ENCODE data around the gene FBXO21.
A peak's percentile ranks its signal among the peaks of the same experiment; 100 is the strongest.

The FBXO21 gene

DNA sequence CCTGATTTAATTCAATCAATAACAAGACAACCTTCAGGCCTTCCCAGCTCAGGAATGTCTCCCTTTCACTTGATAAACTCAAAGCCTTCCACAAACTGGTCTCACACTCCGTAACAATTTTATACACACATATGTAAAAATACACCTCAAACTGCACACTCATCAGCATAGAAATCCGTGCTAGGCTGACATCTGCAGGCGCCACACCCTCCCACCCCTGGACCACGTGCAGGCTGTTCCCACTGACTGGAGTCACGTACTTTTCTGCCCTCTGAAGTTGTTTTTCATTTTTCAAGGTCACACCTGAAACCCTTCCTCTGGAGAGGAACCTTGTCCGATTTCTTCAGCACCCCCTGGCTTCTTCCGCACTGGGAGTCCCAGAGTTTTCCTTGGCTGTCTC lies 27.6 kb downstream of the FBXO21 start:
- no peak for DNase-seq

DNA sequence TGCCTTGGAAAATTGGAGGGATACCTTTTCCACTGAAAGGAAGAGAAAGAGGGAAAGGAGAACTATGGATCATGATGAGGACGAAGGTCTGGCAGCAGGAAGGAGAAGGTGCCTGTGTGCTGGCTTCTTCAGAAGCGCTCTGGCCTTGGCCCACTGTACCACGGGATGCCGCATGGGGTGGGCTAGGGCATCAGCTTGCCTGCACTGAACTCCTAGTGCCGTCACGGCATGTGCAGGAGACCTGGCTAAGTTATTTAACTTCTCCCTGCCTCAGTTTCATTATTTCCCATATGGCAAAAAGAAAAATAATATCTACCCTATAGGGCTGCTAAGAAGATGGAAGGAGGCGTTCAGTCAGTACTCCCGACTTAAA lies 28.1 kb downstream of the FBXO21 start:
- DNase-seq: no peak

DNA sequence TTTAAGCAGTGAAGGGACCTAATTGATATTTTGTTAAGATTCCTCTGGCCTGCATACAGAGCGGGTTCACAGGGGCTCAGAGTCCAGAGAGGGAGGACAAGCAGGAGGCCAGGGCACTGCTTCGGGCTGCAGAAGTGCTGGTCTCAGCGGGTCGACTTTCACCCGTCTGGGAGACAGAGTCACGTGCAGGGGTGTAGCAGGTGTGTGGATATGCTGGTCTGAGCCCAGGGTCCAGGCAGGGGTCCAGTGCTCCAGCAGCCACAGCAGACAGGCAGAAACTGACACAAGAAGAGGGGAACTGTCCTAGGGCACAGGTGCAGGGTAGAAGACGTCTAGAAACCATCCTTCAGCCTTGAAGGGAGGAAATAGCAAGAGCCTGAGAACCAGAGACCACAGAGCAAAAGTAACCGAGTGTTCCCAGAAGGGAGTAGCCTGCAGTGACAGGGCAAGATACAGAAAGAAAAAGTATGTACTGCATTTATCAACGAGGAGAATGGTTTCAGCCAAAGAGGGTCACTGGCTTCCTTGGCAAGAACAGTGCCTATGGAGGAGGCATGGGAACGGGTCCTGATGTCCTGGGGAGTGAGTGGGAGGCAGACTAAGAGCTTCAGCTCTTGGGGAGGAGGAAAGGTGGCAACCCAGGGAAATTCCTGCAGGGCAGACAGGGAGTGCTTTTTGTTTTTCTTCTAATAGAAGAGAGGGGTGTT lies 28.7 kb downstream of the FBXO21 start:
- no peak for DNase-seq

DNA sequence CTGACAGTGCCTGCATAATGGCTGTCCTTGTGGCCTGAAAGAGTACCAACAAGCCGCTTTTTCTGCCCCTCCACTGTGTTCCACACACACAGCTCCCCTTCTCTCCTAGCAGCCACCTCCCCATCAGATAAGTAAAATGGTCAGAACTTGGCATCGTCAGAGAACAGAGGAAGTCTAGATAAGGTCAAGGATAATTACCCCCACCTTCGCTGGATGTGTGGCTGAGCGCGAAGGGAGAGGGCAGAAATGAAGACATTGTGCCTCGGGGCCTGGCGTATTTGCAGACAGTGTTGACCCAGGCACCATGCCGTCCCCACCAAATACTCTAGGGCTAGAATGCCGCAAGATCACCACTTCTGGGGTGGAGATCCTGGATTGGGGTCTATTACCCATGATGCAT lies 30.6 kb downstream of the FBXO21 start:
- DNase-seq: no peak

GRCh38 chr12:117158911-117159553 lies 31.2 kb downstream of the FBXO21 start:
- no peak for DNase-seq

- no peak for DNase-seq
These were observed 32.2 kb downstream of the FBXO21 start for GRCh38 chr12:117158096-117158495.

DNA sequence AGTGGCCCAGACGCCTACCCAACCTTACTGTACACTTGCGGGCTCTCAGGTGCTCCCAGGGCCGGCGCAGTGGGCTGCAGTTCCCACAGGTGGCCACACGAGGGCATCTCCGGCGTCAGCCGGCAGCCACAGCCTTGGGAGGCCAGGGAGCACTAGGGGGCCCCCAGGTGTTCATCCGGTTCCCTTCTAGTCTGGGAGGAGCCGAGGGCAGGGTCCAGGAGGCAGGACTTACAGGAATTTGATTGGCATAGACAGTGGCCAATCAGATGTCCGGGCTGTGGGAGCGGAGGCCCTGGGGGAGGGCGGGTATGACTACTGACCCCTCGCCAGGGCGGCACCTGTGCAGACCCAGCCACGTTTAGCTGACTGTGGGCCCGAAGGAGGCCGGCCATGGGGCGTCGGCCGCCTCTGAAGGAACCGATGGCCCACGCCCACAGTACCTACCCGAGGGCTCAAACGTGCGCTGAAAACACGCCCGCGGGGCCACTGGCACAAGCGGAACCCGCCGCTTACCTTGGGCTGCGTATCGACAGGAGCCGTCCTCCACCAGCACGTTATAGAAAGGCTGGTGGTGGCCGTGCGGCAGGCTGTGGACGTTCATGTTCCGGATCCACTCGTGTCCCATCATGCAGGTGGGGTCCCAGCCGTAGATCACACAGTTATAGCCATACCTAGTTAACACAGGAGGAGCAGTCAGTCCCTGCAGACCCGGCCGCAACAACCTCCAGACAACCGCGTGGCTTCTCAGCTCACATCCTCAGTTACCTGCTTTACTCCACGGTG lies 34.8 kb downstream of the FBXO21 start:
- no peak for DNase-seq

- DNase-seq: no peak
These were observed 37.2 kb downstream of the FBXO21 start for GRCh38 chr12:117152793-117153775.

DNA sequence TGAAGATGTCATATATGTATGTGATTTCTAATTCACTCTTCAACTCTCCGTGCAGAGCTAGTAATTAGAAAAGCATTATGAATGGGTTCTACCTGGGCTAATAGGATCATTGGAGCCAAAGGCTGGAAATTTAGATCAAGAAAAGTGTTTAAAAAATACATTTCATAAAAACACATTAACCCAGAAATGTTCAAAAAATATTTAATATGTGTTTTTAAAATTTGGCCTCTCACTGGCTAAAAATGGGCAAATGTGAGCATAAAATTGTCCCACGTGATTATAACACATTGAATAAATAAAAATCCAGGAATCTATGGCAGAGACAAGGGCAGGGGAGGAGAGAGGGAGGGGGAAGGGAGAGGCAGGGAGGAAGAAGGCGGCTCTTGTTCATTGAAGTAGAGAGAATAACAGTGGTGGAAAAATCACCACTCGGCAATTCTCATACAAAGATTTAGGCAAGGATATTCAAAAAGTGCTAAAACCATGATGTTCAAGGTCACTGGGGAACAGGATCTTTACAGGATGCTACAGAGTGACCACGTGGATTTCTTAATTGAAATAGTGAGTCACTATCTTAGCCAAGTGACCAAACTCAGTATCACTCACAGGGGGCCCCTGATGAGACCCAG lies 38.8 kb downstream of the FBXO21 start:
- no peak for DNase-seq

- DNase-seq: no peak
These were observed 40.8 kb downstream of the FBXO21 start for GRCh38 chr12:117149431-117149830.

- DNase-seq: no peak
These were observed 41.6 kb downstream of the FBXO21 start for GRCh38 chr12:117148642-117149041.

GRCh38 chr12:117147639-117148038 lies 42.6 kb downstream of the FBXO21 start:
- DNase-seq: no peak

- DNase-seq: no peak
These were observed 44.6 kb downstream of the FBXO21 start for GRCh38 chr12:117145597-117146154.

DNA sequence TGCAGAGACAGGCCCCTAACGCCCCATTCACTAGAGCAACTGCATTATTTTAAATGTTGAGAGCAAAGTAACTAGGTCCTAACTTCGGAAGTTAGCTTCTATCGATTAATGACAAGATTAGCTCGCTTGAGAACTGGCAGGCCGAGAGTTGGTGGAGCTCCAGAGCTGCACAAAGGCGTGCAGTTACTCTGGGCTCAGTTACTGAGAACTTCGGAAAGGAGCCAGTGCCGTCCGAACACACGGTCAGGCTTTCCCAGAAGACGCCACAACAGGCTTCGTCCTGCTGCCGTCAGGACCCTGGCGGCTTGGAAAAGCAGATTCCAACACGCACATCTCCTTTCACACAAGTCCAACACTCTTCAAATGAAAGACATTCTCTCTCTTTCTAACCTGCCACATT lies 45.7 kb downstream of the FBXO21 start:
- DNase-seq: peak; percentile 15

GRCh38 chr12:117143008-117143532 lies 47.2 kb downstream of the FBXO21 start:
- no peak for DNase-seq

GRCh38 chr12:117142094-117142493 lies 48.2 kb downstream of the FBXO21 start:
- DNase-seq: no peak

DNA sequence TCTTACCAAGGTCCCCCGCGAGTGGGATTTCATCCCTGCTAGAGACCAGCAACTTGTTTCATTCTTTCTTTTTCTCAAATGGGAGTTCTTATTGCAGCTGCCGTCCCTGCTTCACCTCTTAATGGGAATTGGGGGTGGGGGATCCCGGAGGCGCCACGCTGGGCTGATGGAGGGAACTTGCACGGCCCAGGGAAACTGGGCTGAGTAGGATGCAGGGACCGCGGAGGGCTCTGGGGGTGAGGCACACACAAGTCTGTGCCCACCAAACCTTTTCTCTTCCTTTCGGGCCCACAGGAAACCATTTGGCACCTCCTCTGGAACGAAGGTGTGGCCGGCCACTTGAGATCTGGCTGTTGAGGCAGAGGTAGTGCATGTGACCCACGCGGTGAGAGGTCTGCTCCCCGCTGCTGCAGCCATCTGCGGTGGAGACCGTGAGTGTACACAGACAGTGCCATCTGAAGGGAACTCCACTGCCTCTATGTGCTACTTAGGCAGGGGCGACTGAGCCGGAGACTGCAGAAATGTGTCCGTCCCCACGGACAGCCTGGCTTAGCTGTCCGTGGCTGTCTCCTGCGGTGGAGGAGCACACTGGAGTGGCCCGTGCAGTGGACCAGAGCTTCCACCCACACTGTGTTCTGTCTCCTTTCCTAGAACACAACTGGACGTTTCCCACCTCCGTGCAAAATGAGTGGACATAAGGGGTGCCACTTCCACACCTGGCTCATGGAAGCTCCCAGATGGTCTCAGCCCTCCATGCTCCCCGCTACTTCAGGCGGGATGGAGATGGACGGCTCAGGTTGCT lies 49.0 kb downstream of the FBXO21 start:
- DNase-seq: no peak

GRCh38 chr12:117140397-117141096 lies 49.7 kb downstream of the FBXO21 start:
- no peak for DNase-seq

- DNase-seq: no peak
These were observed 51.1 kb downstream of the FBXO21 start for GRCh38 chr12:117139025-117139717.
